IMR-90 (cell line): Measurements from ENCODE around the gene DTD1. TPM values are rescaled to one million over a fixed set of nuclear protein-coding genes. Genes with fewer than 3 reads are reported as not detected.

Source experiments
- ATAC-seq: fragments of 200-7000 bp; cut with Tn5 transposase; 2 replicates; pipeline ENCODE4 v1.9.1; 2020; ENCODE audit warnings: low read depth, mild to moderate bottlenecking, moderate library complexity
- BruUV-seq: library from RNA; stranded (reverse); fragments of 400-500 nt; replicated peaks from 2 replicates; lab custom pipeline; 2021; lab: Mats Ljungman, UMichigan
- CTCF ChIA-PET: fragments of 300-600 bp; formaldehyde crosslinking; extraction: SDS; loops from one replicate; lab custom pipeline; 2021; ENCODE audit warnings: antibody characterized with exemption; lab: Yijun Ruan, JAX
- POLR2A ChIA-PET: fragments of 300-600 bp; sonication (Branson Sonifier 250); formaldehyde crosslinking; loops from one replicate; lab custom pipeline; 2022; ENCODE audit warnings: antibody characterized with exemption; ENCODE audit not compliant: unreplicated experiment; lab: Charles Lee
- DNase-seq: peaks from one replicate; pipeline ENCODE4 v3.0.0; 2013
- H2AFZ ChIP-seq: replicated peaks from 2 replicates; pipeline ENCODE3; 2013; ENCODE audit warnings: low read length, mild to moderate bottlenecking; ENCODE audit not compliant: poor library complexity
- H2AK5ac ChIP-seq: 2 replicates; pipeline ENCODE4 v1.6.1; 2013; ENCODE audit warnings: low read depth, low read length, inconsistent platforms
- H2AK9ac ChIP-seq: replicated peaks from 2 replicates; pipeline ENCODE3; 2013; ENCODE audit warnings: mild to moderate bottlenecking, low read depth, low read length, moderate library complexity; ENCODE audit not compliant: poor library complexity
- H2BK120ac ChIP-seq: 2 replicates; pipeline ENCODE4 v1.6.1; 2013; ENCODE audit warnings: low read depth, low read length, inconsistent platforms
- H2BK15ac ChIP-seq: 3 replicates; pipeline ENCODE4 v1.6.1; 2013; ENCODE audit warnings: low read depth, low read length, inconsistent platforms
- H2BK20ac ChIP-seq: 2 replicates; pipeline ENCODE4 v1.6.1; 2013; ENCODE audit warnings: low read depth, mild to moderate bottlenecking, inconsistent platforms, low read length, moderate library complexity
- H2BK5ac ChIP-seq: 2 replicates; pipeline ENCODE4 v1.6.1; 2013; ENCODE audit warnings: mild to moderate bottlenecking, low read depth, low read length, inconsistent platforms; ENCODE audit not compliant: poor library complexity, severe bottlenecking
- H3K14ac ChIP-seq: replicated peaks from 2 replicates; pipeline ENCODE4 v1.6.1; 2013; ENCODE audit warnings: low read depth, low read length, inconsistent platforms
- H3K18ac ChIP-seq: 2 replicates; pipeline ENCODE4 v1.6.1; 2013; ENCODE audit warnings: low read depth, low read length, control low read depth
- H3K23ac ChIP-seq: 2 replicates; pipeline ENCODE4 v1.6.1; 2013; ENCODE audit warnings: low read depth, low read length, inconsistent platforms
- H3K27ac ChIP-seq: 2 replicates; pipeline ENCODE4 v1.5.1; 2013; ENCODE audit warnings: mild to moderate bottlenecking, control low read depth, low read length; ENCODE audit not compliant: insufficient read depth
- H3K27me3 ChIP-seq: 2 replicates; pipeline ENCODE4 v1.6.1; 2013; ENCODE audit warnings: low read length; ENCODE audit not compliant: control insufficient read depth, insufficient read depth
- H3K36me3 ChIP-seq: 2 replicates; pipeline ENCODE4 v1.6.1; 2013; ENCODE audit warnings: low read length, mixed read lengths; ENCODE audit not compliant: control insufficient read depth, insufficient read depth
- H3K4ac ChIP-seq: 2 replicates; pipeline ENCODE4 v1.6.1; 2013; ENCODE audit warnings: low read depth, low read length, inconsistent platforms
- H3K4me1 ChIP-seq: 2 replicates; pipeline ENCODE4 v1.6.1; 2013; ENCODE audit warnings: low read length, mixed read lengths; ENCODE audit not compliant: control insufficient read depth, insufficient read depth
- H3K4me2 ChIP-seq: 2 replicates; pipeline ENCODE4 v1.6.1; 2013; ENCODE audit warnings: low read depth, mild to moderate bottlenecking, control low read depth, low read length, moderate library complexity
- H3K4me3 ChIP-seq: 2 replicates; pipeline ENCODE4 v1.5.1; 2013; ENCODE audit warnings: low read depth, mild to moderate bottlenecking, control low read depth, low read length, moderate library complexity; ENCODE audit not compliant: insufficient read depth
- H3K56ac ChIP-seq: 2 replicates; pipeline ENCODE4 v1.6.1; 2013; ENCODE audit warnings: low read length, inconsistent platforms; ENCODE audit not compliant: insufficient read depth; ENCODE audit errors: extremely low read depth
- H3K79me1 ChIP-seq, 2 experiments: 2 replicates each; pipeline ENCODE4 v1.6.1; 2013; ENCODE audit warnings: low read length in 2 of 2, inconsistent platforms in 1 of 2, low read depth in 1 of 2
- H3K9ac ChIP-seq: 2 replicates; pipeline ENCODE4 v1.6.1; 2013; ENCODE audit warnings: low read depth, low read length, control low read depth
- H3K9me1 ChIP-seq: 2 replicates; pipeline ENCODE4 v1.6.1; 2013; ENCODE audit warnings: low read length, inconsistent platforms; ENCODE audit not compliant: insufficient read depth
- H3K9me3 ChIP-seq: 2 replicates; pipeline ENCODE4 v1.6.1; 2013; ENCODE audit warnings: low read length; ENCODE audit not compliant: control insufficient read depth, insufficient read depth
- H4K20me1 ChIP-seq: 2 replicates; pipeline ENCODE4 v1.6.1; 2013; ENCODE audit warnings: low read length, inconsistent platforms; ENCODE audit not compliant: insufficient read depth
- H4K5ac ChIP-seq: 2 replicates; pipeline ENCODE4 v1.6.1; 2013; ENCODE audit warnings: mild to moderate bottlenecking, low read depth, low read length, control low read depth
- H4K8ac ChIP-seq, 2 experiments: 2 replicates each; pipeline ENCODE4 v1.6.1; 2013; ENCODE audit warnings: low read depth in 2 of 2, low read length in 2 of 2, control low read depth in 1 of 2, inconsistent platforms in 1 of 2
- H4K91ac ChIP-seq: 2 replicates; pipeline ENCODE4 v1.6.1; 2013; ENCODE audit warnings: low read depth, low read length, inconsistent platforms; ENCODE audit not compliant: insufficient read depth
- BHLHE40 ChIP-seq: fragments of 150-350 bp; IDR thresholded peaks from 2 replicates; pipeline ENCODE4 v1.6.1; 2016; ENCODE audit warnings: mild to moderate bottlenecking, low read depth, low read length
- CHD1 ChIP-seq: IDR thresholded peaks from 2 replicates; pipeline ENCODE4 v1.6.1; 2012; ENCODE audit warnings: low read depth, low read length, improper control_type of control experiment
- FOS ChIP-seq: fragments of 150-350 bp; IDR thresholded peaks from 2 replicates; pipeline ENCODE4 v1.6.1; 2016; ENCODE audit warnings: low read depth, low read length
- MAFK ChIP-seq: IDR thresholded peaks from 2 replicates; pipeline ENCODE4 v1.6.1; 2012; ENCODE audit warnings: low read depth, low read length, improper control_type of control experiment
- MAZ ChIP-seq: IDR thresholded peaks from 2 replicates; pipeline ENCODE4 v1.6.1; 2012; ENCODE audit warnings: low read depth, mild to moderate bottlenecking, low read length, improper control_type of control experiment, moderate library complexity, borderline replicate concordance
- RAD21 ChIP-seq: IDR thresholded peaks from 2 replicates; pipeline ENCODE4 v1.6.1; 2012; ENCODE audit warnings: low read length, improper control_type of control experiment
- WGBS, 2 experiments: methylation state at CpG; one replicate each; pipeline versions ENCODE4 v1.1.5 to v1.1.7; 2013; ENCODE audit warnings: missing lambda C conversion rate in 2 of 2; ENCODE audit not compliant: insufficient read length in 1 of 2; ENCODE audit errors: extremely low coverage in 2 of 2; 5-methylcytosine and 5-hydroxymethylcytosine counted together
- dilution Hi-C: fragments of 300-500 bp; cut with HindIII; formaldehyde crosslinking; loops from one replicate; pipeline ENCODE4 v1.14.3; 2018; ENCODE audit warnings: low sequenced_read_pairs; ENCODE audit not compliant: unreplicated experiment
- in situ Hi-C: fragments of 300-500 bp; cut with MboI; formaldehyde crosslinking; loops from 3 replicates; pipeline ENCODE4 v1.14.3; 2019; ENCODE audit warnings: low sequenced_read_pairs, inconsistent platforms, mixed read lengths
- intact Hi-C: fragments of 100-400 bp; cut with micrococcal nuclease; formaldehyde crosslinking; loops from 2 replicates; pipeline ENCODE4 v1.10.0; 2022
- polyA plus RNA-seq, 3 experiments: library from polyadenylated mRNA; depleted of rRNA; stranded (reverse); fragments of >200 nt; gene quantifications; 2 replicates each; pipeline ENCODE4 v1.2.3, GENCODE V29; 2012; ENCODE audit warnings: low replicate concordance in 1 of 3
- total RNA-seq: library from RNA; depleted of rRNA; stranded (reverse); fragments of >200 nt; gene quantifications from 2 replicates; pipeline ENCODE4 v1.2.3, GENCODE V29; 2012

Gene DTD1
- total and polyA plus RNA-seq, 2 of the 4 experiments (the other 2 are of a cell fraction): 73.1 to 101 TPM

DNA sequence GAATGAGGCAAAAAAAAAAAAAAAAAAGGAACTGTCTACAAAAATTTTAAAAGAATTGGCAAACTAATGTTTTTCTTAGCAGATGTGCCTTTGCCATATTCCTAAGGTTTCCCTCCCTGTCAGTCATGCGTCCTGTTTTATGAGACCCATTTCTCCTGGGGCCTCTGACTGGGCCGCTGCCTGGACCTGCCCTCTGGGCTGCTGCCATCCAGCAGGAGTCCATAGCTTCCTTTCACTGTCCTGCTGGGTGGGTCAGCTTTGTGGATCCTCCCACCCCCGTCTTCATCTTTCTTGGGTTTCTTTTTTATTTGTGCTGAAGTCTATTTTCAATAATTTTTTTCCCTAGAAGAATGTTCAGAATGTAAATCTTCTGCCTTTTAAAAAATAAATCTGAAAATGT lies 114.9 kb downstream of the DTD1 start:
- no peak overlapping the region for H3K27ac ChIP-seq
- DNase-seq: no peak
- H2AK5ac ChIP-seq: no peak overlapping the region
- peaks cover 9% of the 10 kb centered on the region for H3K9me1 ChIP-seq
- in situ Hi-C loops (no loop called here), intact Hi-C loops (no loop called here), dilution Hi-C loops (no loop called here)
- H2BK5ac ChIP-seq: peak overlapping the region; percentile 59
- 0 out of 4 replicates have a peak overlapping the region, but pooled peaks of 1 of the 2 experiments have one; percentile 34 for H4K8ac ChIP-seq
- CTCF ChIA-PET: interaction anchor here (1.1 kb wide), 1 partner anchor 9 kb away, joined by 4 read pairs; no protein-coding TSS in a partner anchor
- H2BK20ac ChIP-seq: no peak overlapping the region
- H3K9ac ChIP-seq: no peak overlapping the region
- peak overlapping the region; percentile 58; the same call in 1 of the 2 replicates for H3K18ac ChIP-seq
- no TSS peak for BruUV-seq
- 80% methylated on average over 1 of the region's 3 CpGs; no CpG with 5 or more reads in 1 of the 2 experiments for WGBS, 2 experiments
- H4K91ac ChIP-seq: no peak overlapping the region
- no peak for TF ChIP-seq MAFK
- no peak for TF ChIP-seq MAZ
- no peak for TF ChIP-seq BHLHE40
- TF ChIP-seq RAD21: no peak
- no peak for TF ChIP-seq FOS
- no peak for TF ChIP-seq CHD1
- peak; percentile 47 for ATAC-seq
- H3K23ac ChIP-seq: no peak overlapping the region
- POLR2A ChIA-PET: no interaction called here
- H3K9me3 ChIP-seq: no peaks in the 10 kb centered on the region
- H3K4me3 ChIP-seq: no peak overlapping the region
- no peak overlapping the region for H2AK9ac ChIP-seq
- H3K27me3 ChIP-seq: no peaks in the 10 kb centered on the region
- H3K4me2 ChIP-seq: no peak overlapping the region
- H4K5ac ChIP-seq: peak overlapping the region; percentile 43; the same call in 1 of the 2 replicates
- H4K20me1 ChIP-seq: no peaks in the 10 kb centered on the region
- H2AFZ ChIP-seq: no peak overlapping the region
- H3K36me3 ChIP-seq: no peaks in the 10 kb centered on the region
- peaks cover 16% of the 10 kb centered on the region for H3K4me1 ChIP-seq
- no peak overlapping the region; the same call in 1 of the 2 replicates for H3K14ac ChIP-seq
- H3K56ac ChIP-seq: no peak overlapping the region
- H3K4ac ChIP-seq: no peak overlapping the region; the same call in 1 of the 2 replicates
- peaks cover 20 to 37% of the 10 kb centered on the region in 2 experiments for H3K79me1 ChIP-seq
- no peak overlapping the region for H2BK120ac ChIP-seq
- H2BK15ac ChIP-seq: 0 out of 3 replicates have a peak overlapping the region, but pooled peaks have one; percentile 23
